DOHH2 (cell line): ENCODE data around the gene NUDT3.

ENCODE experiments used
- EZH2phosphoT487 ChIP-seq: fragments of 200-600 bp; sonication (generic); IDR thresholded peaks from 2 replicates; pipeline ENCODE4 v1.6.1; 2017; ENCODE audit warnings: borderline replicate concordance, mild to moderate bottlenecking, antibody characterized with exemption, low read length, moderate library complexity, mixed read lengths
- TF ChIP-seq, protein P1 (sequence below): fragments of 200-600 bp; sonication (generic); IDR thresholded peaks from one replicate; pipeline ENCODE4 v1.5.1; 2014; ENCODE audit warnings: antibody characterized with exemption, mild to moderate bottlenecking, low read depth, low read length; ENCODE audit not compliant: poor library complexity, severe bottlenecking

DNA sequence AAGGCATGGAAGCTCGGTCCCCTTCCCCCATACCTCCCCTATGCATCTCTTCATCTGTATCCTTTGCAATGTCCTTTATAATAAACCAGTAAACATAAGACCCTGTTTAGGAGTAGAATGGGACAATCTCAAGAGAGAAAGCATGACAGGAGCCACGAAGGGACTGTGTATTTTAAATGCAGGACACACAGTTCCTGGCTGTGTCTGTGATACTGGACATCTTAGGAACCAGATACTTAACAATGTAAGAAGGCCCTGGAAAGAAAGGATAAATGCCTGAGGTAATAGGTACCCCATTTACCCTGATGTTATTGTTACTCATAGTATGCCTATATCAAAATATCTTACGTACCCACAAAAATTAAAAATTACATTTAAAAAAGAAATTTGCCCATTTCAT, 36.6 kb downstream of the NUDT3 start:
- TF ChIP-seq, protein P1, sequence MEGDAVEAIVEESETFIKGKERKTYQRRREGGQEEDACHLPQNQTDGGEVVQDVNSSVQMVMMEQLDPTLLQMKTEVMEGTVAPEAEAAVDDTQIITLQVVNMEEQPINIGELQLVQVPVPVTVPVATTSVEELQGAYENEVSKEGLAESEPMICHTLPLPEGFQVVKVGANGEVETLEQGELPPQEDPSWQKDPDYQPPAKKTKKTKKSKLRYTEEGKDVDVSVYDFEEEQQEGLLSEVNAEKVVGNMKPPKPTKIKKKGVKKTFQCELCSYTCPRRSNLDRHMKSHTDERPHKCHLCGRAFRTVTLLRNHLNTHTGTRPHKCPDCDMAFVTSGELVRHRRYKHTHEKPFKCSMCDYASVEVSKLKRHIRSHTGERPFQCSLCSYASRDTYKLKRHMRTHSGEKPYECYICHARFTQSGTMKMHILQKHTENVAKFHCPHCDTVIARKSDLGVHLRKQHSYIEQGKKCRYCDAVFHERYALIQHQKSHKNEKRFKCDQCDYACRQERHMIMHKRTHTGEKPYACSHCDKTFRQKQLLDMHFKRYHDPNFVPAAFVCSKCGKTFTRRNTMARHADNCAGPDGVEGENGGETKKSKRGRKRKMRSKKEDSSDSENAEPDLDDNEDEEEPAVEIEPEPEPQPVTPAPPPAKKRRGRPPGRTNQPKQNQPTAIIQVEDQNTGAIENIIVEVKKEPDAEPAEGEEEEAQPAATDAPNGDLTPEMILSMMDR, result no peak
- TF ChIP-seq EZH2phosphoT487, result no peak
